Measurements from ENCODE around the gene TECPR2. TPM values are rescaled to one million over a fixed set of nuclear protein-coding genes. Genes with fewer than 3 reads are reported as not detected.

Gene TECPR2
- total and polyA plus RNA-seq, 4 donors, result 2.0 to 12.6 (median 5.2) TPM

GRCh38 chr14:102344485-102344884 lies 18.3 kb upstream of the TECPR2 start:
- Histone ChIP-seq H3K36me3 (ENCODE audit: control insufficient read depth in 4 of 4, insufficient read depth in 3 of 4, low read depth in 1 of 4, low read length in 3 of 4) (peaks cover 17 to 72% (median 40%) of the 10 kb centered on the region in 4 donors), H3K9me3 (ENCODE audit: control insufficient read depth in 4 of 4, low read length in 3 of 4) (no peaks in the 10 kb centered on the region)
- WGBS, result 70% methylated on average over 5 of the region's 5 CpGs

DNA sequence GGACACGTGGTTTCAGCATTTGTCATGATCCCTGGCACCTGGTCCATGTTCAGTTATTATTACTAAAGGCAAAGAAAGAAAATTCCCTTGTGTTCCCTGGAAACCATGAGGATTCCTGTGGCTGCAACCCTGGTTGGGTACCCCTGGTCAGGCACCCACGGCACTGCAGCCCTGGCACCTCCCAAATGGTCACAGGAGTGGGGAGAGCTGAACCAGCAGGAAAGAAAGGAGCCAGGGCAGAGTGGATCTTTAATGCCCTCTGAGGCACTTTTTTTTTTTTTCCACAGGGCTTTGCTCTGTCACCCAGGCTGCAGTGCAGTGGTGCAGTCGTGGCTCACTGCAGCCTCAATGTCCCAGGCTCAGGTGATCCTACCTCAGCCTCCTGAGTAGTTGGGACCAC lies 17.5 kb upstream of the TECPR2 start:
- Histone ChIP-seq H3K27ac (ENCODE audit: low read depth in 1 of 2, low read length in 2 of 2) (no peak overlapping the region), H3K9ac (ENCODE audit: low read depth in 1 of 2, low read length in 2 of 2) (no peak overlapping the region), H3K27me3 (ENCODE audit: control insufficient read depth in 4 of 4, insufficient read depth in 4 of 4, low read length in 3 of 4) (no peaks in the 10 kb centered on the region), H3K4me3 (ENCODE audit: low read depth in 1 of 3, low read length in 3 of 3) (no peak overlapping the region), H3K9me3 (ENCODE audit: control insufficient read depth in 4 of 4, low read length in 3 of 4) (no peaks in the 10 kb centered on the region), H3K4me1 (ENCODE audit: control insufficient read depth in 4 of 4, insufficient read depth in 4 of 4, low read length in 3 of 4) (no peaks in the 10 kb centered on the region), H3K36me3 (ENCODE audit: control insufficient read depth in 4 of 4, insufficient read depth in 3 of 4, low read depth in 1 of 4, low read length in 3 of 4) (peaks cover 17 to 75% (median 45%) of the 10 kb centered on the region in 4 donors)
- TF ChIP-seq SP1 (IDR thresholded peaks at IDR 0.05), result no peak
- TF ChIP-seq HNF4G (IDR thresholded peaks at IDR 0.05), result no peak
- no peak for TF ChIP-seq JUND (IDR thresholded peaks at IDR 0.05)
- WGBS, result 91% methylated on average over 3 of the region's 3 CpGs
- no peak for DNase-seq (ENCODE audit: low spot score)

More at GRCh38 chr14:102344485-102344884, 18.3 kb upstream of the TECPR2 start:
- no peak overlapping the region for H3K4me3 ChIP-seq (ENCODE audit: low read depth in 1 of 3, low read length in 3 of 3)
- DNase-seq (ENCODE audit: low spot score), result no peak
- H3K27me3 ChIP-seq (ENCODE audit: control insufficient read depth in 4 of 4, insufficient read depth in 4 of 4, low read length in 3 of 4), result no peaks in the 10 kb centered on the region
- H3K9ac ChIP-seq (ENCODE audit: low read depth in 1 of 2, low read length in 2 of 2), result no peak overlapping the region
- H3K27ac ChIP-seq (ENCODE audit: low read depth in 1 of 2, low read length in 2 of 2), result no peak overlapping the region
- no peaks in the 10 kb centered on the region for H3K4me1 ChIP-seq (ENCODE audit: control insufficient read depth in 4 of 4, insufficient read depth in 4 of 4, low read length in 3 of 4)
- TF ChIP-seq HNF4G (IDR thresholded peaks at IDR 0.05) (no peak), RXRA (IDR thresholded peaks at IDR 0.05) (no peak), REST (IDR thresholded peaks at IDR 0.05) (no peak)

DNA sequence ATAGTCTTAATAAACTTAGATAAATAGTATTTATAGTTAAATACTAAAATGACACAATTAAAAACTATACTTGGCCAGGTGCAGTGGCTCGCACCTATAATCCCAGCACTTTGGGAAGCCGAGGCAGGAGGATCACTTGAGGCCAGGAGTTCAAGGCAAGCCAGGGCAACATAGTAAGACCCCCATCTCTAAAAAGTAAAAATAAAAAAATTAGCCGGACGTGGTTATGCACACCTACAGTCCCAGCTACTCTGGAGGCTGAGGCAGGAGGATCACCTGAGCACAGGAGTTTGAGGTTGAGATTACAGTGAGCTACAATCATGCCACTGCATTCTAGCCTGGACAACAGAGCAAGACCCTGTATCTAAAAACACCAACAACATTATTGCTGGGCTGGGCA lies 16.1 kb upstream of the TECPR2 start:
- 98% methylated on average over 4 of the region's 4 CpGs for WGBS
- Histone ChIP-seq H3K27ac (ENCODE audit: low read depth in 1 of 2, low read length in 2 of 2) (no peak overlapping the region), H3K36me3 (ENCODE audit: control insufficient read depth in 4 of 4, insufficient read depth in 3 of 4, low read depth in 1 of 4, low read length in 3 of 4) (peaks cover 16 to 70% (median 45%) of the 10 kb centered on the region in 4 donors), H3K4me3 (ENCODE audit: low read depth in 1 of 3, low read length in 3 of 3) (no peak overlapping the region), H3K9ac (ENCODE audit: low read depth in 1 of 2, low read length in 2 of 2) (no peak overlapping the region), H3K27me3 (ENCODE audit: control insufficient read depth in 4 of 4, insufficient read depth in 4 of 4, low read length in 3 of 4) (no peaks in the 10 kb centered on the region), H3K9me3 (ENCODE audit: control insufficient read depth in 4 of 4, low read length in 3 of 4) (no peaks in the 10 kb centered on the region), H3K4me1 (ENCODE audit: control insufficient read depth in 4 of 4, insufficient read depth in 4 of 4, low read length in 3 of 4) (no peaks in the 10 kb centered on the region)
- TF ChIP-seq RAD21 (IDR thresholded peaks at IDR 0.05) (no peak), EGR1 (IDR thresholded peaks at IDR 0.05; ENCODE audit: low read depth in 2 of 2) (no peak), JUND (IDR thresholded peaks at IDR 0.05) (no peak), ATF3 (IDR thresholded peaks at IDR 0.05) (no peak), ZBTB33 (IDR thresholded peaks at IDR 0.05) (no peak), HNF4A (conservative IDR thresholded peaks at IDR 0.05) (no peak), MAX (IDR thresholded peaks at IDR 0.05) (no peak), HNF4G (IDR thresholded peaks at IDR 0.05) (no peak), SP1 (IDR thresholded peaks at IDR 0.05) (no peak), YY1 (IDR thresholded peaks at IDR 0.05) (no peak), TAF1 (conservative IDR thresholded peaks at IDR 0.05) (no peak), REST (IDR thresholded peaks at IDR 0.05) (no peak), CTCF (IDR thresholded peaks at IDR 0.05; ENCODE audit: low read depth, low read length, missing input control) (no peak), RXRA (IDR thresholded peaks at IDR 0.05) (no peak), FOXA1 (IDR thresholded peaks at IDR 0.05) (no peak), NR2F2 (IDR thresholded peaks at IDR 0.05) (no peak)
- DNase-seq (ENCODE audit: low spot score), result no peak
